Testis (tissue), 3 donors: ENCODE results near the gene ACSF2. TPM values are rescaled to one million over a fixed set of nuclear protein-coding genes. Genes with fewer than 3 reads are reported as not detected.
"Not testable (repeated sequence)": the region's sequence is repeated elsewhere in the genome, so short reads cannot be mapped to it uniquely, and the experiment has no call there.

Experiments used
- DNase-seq: peaks from one replicate; pipeline ENCODE4 v3.0.0-alpha.2; 2019
- H3K27ac ChIP-seq, 2 donors: fragments of 200-600 bp; sonication (generic); one replicate each; pipeline ENCODE4 v1.5.1; 2019
- H3K27me3 ChIP-seq: fragments of 200-600 bp; sonication (generic); one replicate; pipeline ENCODE4 v1.5.1; 2019
- H3K36me3 ChIP-seq: fragments of 200-600 bp; sonication (generic); one replicate; pipeline ENCODE4 v1.5.1; 2017; ENCODE audit warnings: low read depth; ENCODE audit errors: missing control alignments
- H3K4me1 ChIP-seq: fragments of 200-600 bp; sonication (generic); one replicate; pipeline ENCODE4 v1.5.1; 2019
- H3K4me3 ChIP-seq, 2 donors: fragments of 200-600 bp; sonication (generic); one replicate each; pipeline ENCODE4 v1.5.1; 2017 to 2019
- H3K9me3 ChIP-seq: fragments of 200-600 bp; sonication (generic); one replicate; pipeline ENCODE4 v1.5.1; 2017
- CTCF ChIP-seq, 3 experiments: fragments of 450-650 bp in 2 of 3; fragments of 200-600 bp in 1 of 3; sonication (generic) in 1 of 3; IDR thresholded peaks; one replicate each; pipeline ENCODE4 v1.5.1; 2016 to 2019; ENCODE audit warnings: antibody characterized with exemption in 3 of 3, mild to moderate bottlenecking in 2 of 3, moderate library complexity in 1 of 3
- POLR2A ChIP-seq: fragments of 450-650 bp; IDR thresholded peaks from one replicate; pipeline ENCODE4 v1.6.1; 2017; ENCODE audit warnings: antibody characterized with exemption, mild to moderate bottlenecking, moderate library complexity
- WGBS, 2 donors: methylation state at CpG; one replicate each; pipeline ENCODE4 v1.1.5; 2018; 5-methylcytosine and 5-hydroxymethylcytosine counted together
- intact Hi-C: fragments of 100-400 bp; cut with DNase I; formaldehyde crosslinking; loops from one replicate; pipeline ENCODE4 v1.15.1; 2023; ENCODE audit warnings: low total_unique reads
- polyA plus RNA-seq: library from polyadenylated mRNA; stranded (reverse); fragments of 350-450 nt; fragmentation: Illumina TruSeq; extraction: RNeasy Lipid Tissue Mini Kit (QIAGEN cat#74804); gene quantifications from one replicate; pipeline ENCODE4 v1.2.3, GENCODE V29; 2014; ENCODE audit warnings: low read depth, low replicate concordance; ENCODE audit not compliant: insufficient read depth
- total RNA-seq, 2 donors: library from RNA; depleted of rRNA; stranded (reverse); fragments of >200 nt; gene quantifications; one replicate each; pipeline ENCODE4 v1.2.3, GENCODE V29; 2016

Gene ACSF2
- total and polyA plus RNA-seq, 3 donors from 2014 or later, result 37.7 to 60.1 (median 39.4) TPM

GRCh38 chr17:50424996-50425681 lies 879 bp upstream of the ACSF2 start:
- DNase-seq, result no peak
- intact Hi-C loops, result no loop called here
- peak overlapping the region; percentile 56 to 72 for H3K4me3 ChIP-seq
- H3K27ac ChIP-seq, result peak overlapping the region; percentile 73 to 82
- TF ChIP-seq CTCF (IDR thresholded peaks at IDR 0.05) (no peak), POLR2A (no peak)
- peaks cover 25% of the 10 kb centered on the region for H3K4me1 ChIP-seq
- WGBS, 2 donors, result 61 to 78% methylated on average over 4 to 8 of the region's 8 CpGs
- H3K27me3 ChIP-seq, result no peaks in the 10 kb centered on the region
- no peaks in the 10 kb centered on the region for H3K36me3 ChIP-seq
- no peaks in the 10 kb centered on the region for H3K9me3 ChIP-seq

- H3K4me1 ChIP-seq, result peaks cover 25% of the 10 kb centered on the region
- H3K36me3 ChIP-seq, result no peaks in the 10 kb centered on the region
- H3K27me3 ChIP-seq, result no peaks in the 10 kb centered on the region
- H3K27ac ChIP-seq, result peak overlapping the region; percentile 73 to 82
- 0% methylated on average over 2 to 7 of the region's 7 CpGs for WGBS, 2 donors
- DNase-seq, result no peak
- intact Hi-C loops, result no loop called here
- no peaks in the 10 kb centered on the region for H3K9me3 ChIP-seq
- H3K4me3 ChIP-seq, result peak overlapping the region; percentile 56 to 72
- TF ChIP-seq CTCF (IDR thresholded peaks at IDR 0.05) (no peak), POLR2A (no peak)
Observed at GRCh38 chr17:50426472-50426782, 409 bp downstream of the ACSF2 start.

GRCh38 chr17:50426814-50427787 lies 1.1 kb downstream of the ACSF2 start:
- H3K36me3 ChIP-seq, result no peaks in the 10 kb centered on the region
- TF ChIP-seq POLR2A (no peak), CTCF (IDR thresholded peaks at IDR 0.05) (no peak)
- peak overlapping the region; percentile 73 to 82 for H3K27ac ChIP-seq
- H3K4me3 ChIP-seq, result peak overlapping the region; percentile 56 to 72
- no peaks in the 10 kb centered on the region for H3K27me3 ChIP-seq
- peak; percentile 60 for DNase-seq
- intact Hi-C loops, result no loop called here
- H3K9me3 ChIP-seq, result no peaks in the 10 kb centered on the region
- WGBS, 2 donors, result 6 to 14% methylated on average over 4 of the region's 4 CpGs
- H3K4me1 ChIP-seq, result peaks cover 25% of the 10 kb centered on the region

- H3K9me3 ChIP-seq, DNase-seq, H3K4me3 ChIP-seq, H3K27me3 ChIP-seq, H3K36me3 ChIP-seq, intact Hi-C loops: not testable (repeated sequence)
- Histone ChIP-seq H3K4me1 (peaks cover 25% of the 10 kb centered on the region), H3K27ac (peak overlapping the region in 1 of 2 donors; percentile 73)
- 72 to 83% methylated on average over 6 of the region's 6 CpGs for WGBS, 2 donors
Observed at GRCh38 chr17:50428126-50428525, 2.1 kb downstream of the ACSF2 start.

GRCh38 chr17:50428831-50429424 lies 2.9 kb downstream of the ACSF2 start:
- Histone ChIP-seq H3K4me3 (no peak overlapping the region), H3K4me1 (peaks cover 25% of the 10 kb centered on the region), H3K9me3 (no peaks in the 10 kb centered on the region), H3K27ac (no peak overlapping the region), H3K27me3 (no peaks in the 10 kb centered on the region), H3K36me3 (no peaks in the 10 kb centered on the region)
- 73 to 79% methylated on average over 7 of the region's 7 CpGs for WGBS, 2 donors
- no peak for TF ChIP-seq CTCF (IDR thresholded peaks at IDR 0.05)
- TF ChIP-seq POLR2A, result no peak
- intact Hi-C loops, result no loop called here
- no peak for DNase-seq
